ENCODE measurements around the gene SMIM44.
A peak's percentile ranks its signal among the peaks of the same experiment; 100 is the strongest.

Gene SMIM44

DNA sequence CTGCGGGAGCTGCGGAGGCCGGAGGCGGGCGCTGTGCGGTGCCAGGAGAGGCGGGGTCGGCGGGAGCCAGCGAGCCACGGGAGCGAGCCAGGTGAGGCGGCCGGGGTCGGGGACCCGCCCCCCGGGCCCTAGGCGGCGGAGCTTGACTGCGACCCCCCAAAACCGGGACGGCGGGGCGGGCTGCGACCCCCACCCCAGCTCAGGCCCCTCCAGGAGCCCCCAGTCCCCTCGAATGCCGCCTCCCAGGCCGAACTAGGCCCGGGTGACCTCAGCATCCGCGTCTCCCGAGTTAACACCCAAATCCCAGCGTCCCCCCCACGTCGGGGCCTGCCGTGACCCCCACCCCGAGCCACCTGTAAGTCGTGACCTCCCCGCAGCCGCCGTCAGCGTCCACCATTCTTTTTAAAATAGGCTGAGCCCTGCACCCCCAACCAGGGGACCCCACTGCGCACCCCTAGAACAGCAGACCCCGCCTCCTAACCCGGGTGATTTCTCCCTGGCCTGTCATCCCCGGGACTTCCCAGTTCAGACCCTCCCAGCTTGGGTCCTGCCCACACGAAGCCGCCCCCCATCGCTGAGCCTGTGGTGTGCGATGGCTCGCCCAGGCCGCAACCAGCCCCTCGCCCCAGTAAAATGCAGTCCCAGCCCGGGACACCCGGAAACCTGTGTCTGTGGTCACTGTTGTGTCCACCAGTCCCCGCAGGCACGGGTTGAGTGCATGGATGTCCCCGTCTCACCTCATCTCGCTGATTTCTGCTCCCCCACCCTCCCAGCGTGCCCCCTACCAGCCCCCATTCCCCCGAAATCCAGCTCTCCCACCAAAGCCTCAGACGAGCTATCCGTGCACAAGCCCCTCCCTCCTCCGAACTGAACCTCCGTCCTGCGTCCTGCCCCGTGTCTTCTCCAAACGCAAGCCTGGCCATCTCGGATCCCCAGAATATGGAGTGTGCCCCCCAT lies 23.4 kb upstream of the SMIM44 start:
- TF ChIP-seq, protein P1, sequence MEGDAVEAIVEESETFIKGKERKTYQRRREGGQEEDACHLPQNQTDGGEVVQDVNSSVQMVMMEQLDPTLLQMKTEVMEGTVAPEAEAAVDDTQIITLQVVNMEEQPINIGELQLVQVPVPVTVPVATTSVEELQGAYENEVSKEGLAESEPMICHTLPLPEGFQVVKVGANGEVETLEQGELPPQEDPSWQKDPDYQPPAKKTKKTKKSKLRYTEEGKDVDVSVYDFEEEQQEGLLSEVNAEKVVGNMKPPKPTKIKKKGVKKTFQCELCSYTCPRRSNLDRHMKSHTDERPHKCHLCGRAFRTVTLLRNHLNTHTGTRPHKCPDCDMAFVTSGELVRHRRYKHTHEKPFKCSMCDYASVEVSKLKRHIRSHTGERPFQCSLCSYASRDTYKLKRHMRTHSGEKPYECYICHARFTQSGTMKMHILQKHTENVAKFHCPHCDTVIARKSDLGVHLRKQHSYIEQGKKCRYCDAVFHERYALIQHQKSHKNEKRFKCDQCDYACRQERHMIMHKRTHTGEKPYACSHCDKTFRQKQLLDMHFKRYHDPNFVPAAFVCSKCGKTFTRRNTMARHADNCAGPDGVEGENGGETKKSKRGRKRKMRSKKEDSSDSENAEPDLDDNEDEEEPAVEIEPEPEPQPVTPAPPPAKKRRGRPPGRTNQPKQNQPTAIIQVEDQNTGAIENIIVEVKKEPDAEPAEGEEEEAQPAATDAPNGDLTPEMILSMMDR (conservative IDR thresholded peaks at IDR 0.05; ENCODE audit: control insufficient read depth, insufficient read depth, low read depth, low read length), result no peak
- DNase-seq (ENCODE audit: low read depth), result no peak
- H3K4me3 ChIP-seq (ENCODE audit: control insufficient read depth, low read depth, low read length), result peak overlapping the region; percentile 77

- H3K4me3 ChIP-seq (ENCODE audit: control insufficient read depth, low read depth, low read length), result peak within 1 kb of the TSS; percentile 79
- TF ChIP-seq, protein P1 (conservative IDR thresholded peaks at IDR 0.05; ENCODE audit: control insufficient read depth, insufficient read depth, low read depth, low read length), result no peak
- peak; percentile 98 for DNase-seq (ENCODE audit: low read depth)
These were observed 22.6 kb upstream of the SMIM44 start, which contains the start of gene FZR1 for GRCh38 chr19:3505598-3506383. TSS of gene FZR1 (plus strand) at chr19:3506311. CDS start at chr19:3522990, 16,679 bp downstream.

- DNase-seq (ENCODE audit: low read depth), result no peak
- TF ChIP-seq, protein P1 (conservative IDR thresholded peaks at IDR 0.05; ENCODE audit: control insufficient read depth, insufficient read depth, low read depth, low read length), result no peak
- H3K4me3 ChIP-seq (ENCODE audit: control insufficient read depth, low read depth, low read length), result no peak overlapping the region
These were observed 21.5 kb upstream of the SMIM44 start for GRCh38 chr19:3504735-3505134.

DNA sequence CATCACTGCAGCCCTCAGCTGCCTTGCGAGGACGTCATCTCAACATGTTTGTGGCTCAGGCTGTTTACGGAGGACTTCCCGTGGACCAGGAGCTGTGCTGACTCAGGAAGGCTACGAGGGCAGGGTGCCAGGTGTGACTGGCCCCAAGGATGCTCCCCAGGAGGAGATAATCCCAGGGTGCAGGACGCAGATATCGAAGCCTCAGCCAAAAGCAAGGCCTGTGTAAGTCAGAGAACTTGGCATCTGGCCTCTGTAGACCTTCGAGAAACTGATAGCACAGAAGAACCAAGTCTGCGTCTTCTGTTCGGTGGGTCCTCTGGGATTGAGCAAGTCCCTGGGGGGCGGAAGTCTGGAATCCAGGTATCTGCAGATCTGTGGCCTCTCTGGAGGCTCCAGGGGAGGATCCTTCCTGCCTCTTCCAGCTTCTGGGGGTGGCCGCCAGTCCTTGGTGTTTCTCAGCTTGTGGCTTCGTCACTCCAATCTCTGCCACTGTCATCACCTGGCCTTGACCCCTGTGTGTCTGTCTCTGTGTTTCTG lies 19.9 kb upstream of the SMIM44 start:
- peak; percentile 35 for DNase-seq (ENCODE audit: low read depth)
- TF ChIP-seq, protein P1 (conservative IDR thresholded peaks at IDR 0.05; ENCODE audit: control insufficient read depth, insufficient read depth, low read depth, low read length), result no peak
- no peak overlapping the region for H3K4me3 ChIP-seq (ENCODE audit: control insufficient read depth, low read depth, low read length)

DNA sequence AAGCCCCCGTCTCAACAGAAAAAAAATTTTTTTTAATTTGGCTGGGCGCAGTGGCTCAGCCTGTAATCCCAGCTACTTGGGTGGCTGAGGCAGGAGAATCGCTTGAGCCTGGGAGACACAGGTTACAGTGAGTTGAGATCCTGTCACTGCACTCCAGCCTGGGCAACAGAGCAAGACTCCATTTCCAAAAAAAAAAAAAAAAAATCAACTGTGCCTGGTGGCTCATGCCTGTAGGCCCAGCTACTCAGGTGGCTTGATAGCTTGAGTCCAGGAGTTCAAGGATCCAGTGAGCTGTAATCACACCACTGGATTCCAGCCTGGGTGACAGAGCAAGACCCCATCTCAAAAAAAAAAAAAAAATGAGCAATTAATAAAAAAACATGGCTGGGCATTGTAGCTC lies 18.5 kb upstream of the SMIM44 start:
- no peak for DNase-seq (ENCODE audit: low read depth)
- H3K4me3 ChIP-seq (ENCODE audit: control insufficient read depth, low read depth, low read length), result no peak overlapping the region
- TF ChIP-seq, protein P1 (conservative IDR thresholded peaks at IDR 0.05; ENCODE audit: control insufficient read depth, insufficient read depth, low read depth, low read length), result no peak

DNA sequence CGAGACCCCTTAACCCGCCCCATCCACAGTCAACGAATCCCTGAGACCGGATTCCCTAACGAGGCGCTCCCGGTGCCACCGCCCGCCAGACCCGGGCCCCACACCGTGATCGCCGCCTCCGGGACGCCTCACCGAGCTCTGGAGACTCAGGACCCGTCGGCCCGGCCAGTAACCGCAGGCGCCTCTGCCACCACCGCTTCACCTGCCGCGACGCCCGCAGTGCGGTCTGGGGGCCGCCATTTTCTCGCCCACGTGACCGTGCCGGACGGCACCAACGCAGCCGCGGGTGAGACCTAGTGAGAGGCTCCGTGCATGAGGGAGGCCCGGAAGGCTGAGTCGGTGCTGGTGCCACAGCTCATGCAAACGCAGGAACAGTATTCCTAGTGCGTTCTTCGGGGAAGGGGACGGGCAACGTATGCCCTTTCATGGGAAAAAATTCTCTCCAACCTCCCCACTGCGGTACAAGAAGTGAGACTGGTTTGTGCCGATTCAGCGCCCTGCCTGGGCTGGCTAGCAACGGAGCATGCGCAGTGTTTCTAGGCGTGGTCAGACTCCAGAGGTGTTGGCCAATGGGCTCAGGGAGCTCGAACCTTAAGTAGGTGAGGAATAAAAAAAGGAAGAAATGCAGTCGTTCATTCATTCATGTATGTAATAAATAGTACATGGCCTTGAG lies 17.3 kb upstream of the SMIM44 start, which contains the start of gene DOHH:
Gene DOHH, minus strand, starts transcription at position 246 of the 673 bp plus-strand sequence. CDS start 3,860 bp downstream, outside the sequence.
- TF ChIP-seq, protein P1 (conservative IDR thresholded peaks at IDR 0.05; ENCODE audit: control insufficient read depth, insufficient read depth, low read depth, low read length), result no peak
- peak; percentile 96 for DNase-seq (ENCODE audit: low read depth)
- peak within 1 kb of the TSS; percentile 96 for H3K4me3 ChIP-seq (ENCODE audit: control insufficient read depth, low read depth, low read length)
